Activated gamma-delta T cell treated with Interleukin-2 at 50 U/mL for 16 hours (primary cell): ENCODE measurements around the gene CAMTA2.
"Not testable (repeated sequence)": the region's sequence is repeated elsewhere in the genome, so short reads cannot be mapped to it uniquely, and the experiment has no call there.

Experiments used
- DNase-seq: peaks from one replicate; pipeline ENCODE4 v3.0.0-alpha.2; 2020

Gene CAMTA2, protein sequence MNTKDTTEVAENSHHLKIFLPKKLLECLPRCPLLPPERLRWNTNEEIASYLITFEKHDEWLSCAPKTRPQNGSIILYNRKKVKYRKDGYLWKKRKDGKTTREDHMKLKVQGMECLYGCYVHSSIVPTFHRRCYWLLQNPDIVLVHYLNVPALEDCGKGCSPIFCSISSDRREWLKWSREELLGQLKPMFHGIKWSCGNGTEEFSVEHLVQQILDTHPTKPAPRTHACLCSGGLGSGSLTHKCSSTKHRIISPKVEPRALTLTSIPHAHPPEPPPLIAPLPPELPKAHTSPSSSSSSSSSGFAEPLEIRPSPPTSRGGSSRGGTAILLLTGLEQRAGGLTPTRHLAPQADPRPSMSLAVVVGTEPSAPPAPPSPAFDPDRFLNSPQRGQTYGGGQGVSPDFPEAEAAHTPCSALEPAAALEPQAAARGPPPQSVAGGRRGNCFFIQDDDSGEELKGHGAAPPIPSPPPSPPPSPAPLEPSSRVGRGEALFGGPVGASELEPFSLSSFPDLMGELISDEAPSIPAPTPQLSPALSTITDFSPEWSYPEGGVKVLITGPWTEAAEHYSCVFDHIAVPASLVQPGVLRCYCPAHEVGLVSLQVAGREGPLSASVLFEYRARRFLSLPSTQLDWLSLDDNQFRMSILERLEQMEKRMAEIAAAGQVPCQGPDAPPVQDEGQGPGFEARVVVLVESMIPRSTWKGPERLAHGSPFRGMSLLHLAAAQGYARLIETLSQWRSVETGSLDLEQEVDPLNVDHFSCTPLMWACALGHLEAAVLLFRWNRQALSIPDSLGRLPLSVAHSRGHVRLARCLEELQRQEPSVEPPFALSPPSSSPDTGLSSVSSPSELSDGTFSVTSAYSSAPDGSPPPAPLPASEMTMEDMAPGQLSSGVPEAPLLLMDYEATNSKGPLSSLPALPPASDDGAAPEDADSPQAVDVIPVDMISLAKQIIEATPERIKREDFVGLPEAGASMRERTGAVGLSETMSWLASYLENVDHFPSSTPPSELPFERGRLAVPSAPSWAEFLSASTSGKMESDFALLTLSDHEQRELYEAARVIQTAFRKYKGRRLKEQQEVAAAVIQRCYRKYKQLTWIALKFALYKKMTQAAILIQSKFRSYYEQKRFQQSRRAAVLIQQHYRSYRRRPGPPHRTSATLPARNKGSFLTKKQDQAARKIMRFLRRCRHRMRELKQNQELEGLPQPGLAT

DNA sequence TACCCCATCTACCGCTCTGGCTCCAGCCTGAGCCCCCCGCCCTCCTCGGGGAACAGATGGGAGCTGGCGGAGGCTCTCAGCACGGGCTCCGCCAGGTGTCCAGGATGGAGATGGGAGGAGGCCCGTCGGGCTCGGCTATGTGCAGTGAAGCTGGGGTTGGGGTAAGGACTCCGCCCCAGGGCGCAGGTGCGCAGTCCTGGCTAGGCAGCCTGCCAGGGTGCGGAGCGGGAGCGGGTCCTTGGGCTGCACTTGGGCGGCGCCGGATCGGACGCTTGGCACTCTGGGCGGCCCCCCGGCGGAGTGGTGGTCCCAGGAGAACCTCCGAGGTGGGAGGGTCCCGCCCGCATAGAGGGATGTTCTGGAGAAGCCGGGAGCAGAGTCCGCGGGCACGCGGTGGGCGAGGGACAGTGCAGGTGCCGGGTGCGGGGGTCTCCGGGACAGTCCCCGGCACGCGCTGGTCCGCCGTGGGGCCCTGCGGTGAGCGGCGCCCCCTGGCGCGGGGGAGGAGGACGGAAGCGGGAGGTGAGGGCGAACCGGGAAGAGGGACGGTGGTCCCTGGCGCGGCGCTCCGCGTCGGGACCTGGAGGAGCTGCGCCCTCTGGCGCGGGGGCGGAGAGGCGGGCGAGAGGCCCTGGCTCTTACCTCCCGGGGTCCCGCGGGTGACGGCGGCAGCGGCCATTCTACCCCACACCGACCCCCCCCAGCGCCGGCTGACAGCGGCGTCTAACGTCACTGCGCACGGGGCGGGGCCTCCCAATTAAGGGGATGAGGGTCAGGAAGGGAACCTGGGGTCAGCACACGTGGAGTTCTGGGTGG lies at the start of gene CAMTA2:
TSS of gene CAMTA2 (minus strand) at position 725 of the 816 bp plus-strand sequence. CDS start 1,453 bp downstream, outside the sequence.
- DNase-seq: peak; percentile 87

DNA sequence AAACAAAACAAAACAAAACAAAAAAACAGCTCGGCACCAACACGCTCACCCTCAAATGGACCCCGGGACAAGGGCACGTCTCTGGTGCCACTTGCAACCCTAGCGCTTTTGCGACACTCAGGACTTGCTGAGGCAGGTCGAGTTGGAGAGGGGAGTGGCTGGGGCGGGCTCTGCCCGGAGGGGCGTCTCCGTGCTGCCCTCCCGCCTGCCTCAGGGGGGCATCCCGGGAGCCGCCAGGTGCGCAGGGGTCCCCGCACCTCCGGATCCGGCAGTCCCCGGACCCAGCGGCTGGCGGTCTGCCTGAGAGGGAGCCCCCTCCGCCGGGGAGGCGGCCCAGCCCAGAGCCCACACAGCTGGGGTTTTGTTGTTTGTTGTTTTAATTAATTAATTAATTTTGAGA lies 47.8 kb upstream of the CAMTA2 start, which contains the start of gene SLC52A1:
TSS of gene SLC52A1 (minus strand) at position 112 of the 400 bp plus-strand sequence. CDS start 820 bp downstream, outside the sequence.
- no peak for DNase-seq

DNA sequence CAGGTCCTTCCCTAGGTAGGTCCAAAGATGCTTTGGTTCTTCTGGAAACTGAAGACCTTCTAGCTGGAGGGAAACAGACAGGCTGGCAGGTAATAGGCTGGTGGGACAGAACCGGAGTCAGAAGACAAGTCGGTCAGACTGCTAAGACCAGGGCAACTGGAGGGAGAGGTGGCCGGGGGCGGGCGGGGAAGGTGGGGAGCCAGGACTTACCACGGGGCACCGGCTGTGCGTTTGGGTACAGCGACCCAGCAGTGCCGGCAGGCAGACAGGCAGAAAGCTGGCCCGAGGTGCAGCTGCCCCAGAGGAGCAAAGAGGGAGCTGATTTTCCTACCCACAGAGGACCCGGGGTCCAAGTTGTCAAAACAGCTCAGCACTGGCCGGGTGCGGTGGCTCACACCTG lies 47.2 kb upstream of the CAMTA2 start:
- DNase-seq: no peak

DNA sequence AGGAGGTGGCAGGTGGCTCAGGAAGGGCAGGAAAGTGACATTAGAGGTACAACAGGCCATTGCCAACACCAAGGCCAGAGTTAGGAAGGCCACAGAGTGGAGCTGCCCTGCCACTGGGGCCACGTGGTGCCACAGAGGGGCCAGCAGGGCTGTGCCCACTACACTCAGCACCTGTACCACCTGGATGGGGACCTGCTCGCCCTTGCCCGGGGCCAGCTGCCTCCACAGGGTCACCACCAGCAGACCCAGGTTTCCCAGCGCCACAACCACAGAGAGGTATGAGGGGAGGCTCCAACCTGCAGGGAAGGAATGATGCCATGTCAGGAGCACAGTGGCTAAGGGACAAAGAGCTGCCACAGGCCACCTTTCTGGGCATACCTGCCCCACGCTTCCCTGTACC lies 46.6 kb upstream of the CAMTA2 start:
- DNase-seq: no peak

DNA sequence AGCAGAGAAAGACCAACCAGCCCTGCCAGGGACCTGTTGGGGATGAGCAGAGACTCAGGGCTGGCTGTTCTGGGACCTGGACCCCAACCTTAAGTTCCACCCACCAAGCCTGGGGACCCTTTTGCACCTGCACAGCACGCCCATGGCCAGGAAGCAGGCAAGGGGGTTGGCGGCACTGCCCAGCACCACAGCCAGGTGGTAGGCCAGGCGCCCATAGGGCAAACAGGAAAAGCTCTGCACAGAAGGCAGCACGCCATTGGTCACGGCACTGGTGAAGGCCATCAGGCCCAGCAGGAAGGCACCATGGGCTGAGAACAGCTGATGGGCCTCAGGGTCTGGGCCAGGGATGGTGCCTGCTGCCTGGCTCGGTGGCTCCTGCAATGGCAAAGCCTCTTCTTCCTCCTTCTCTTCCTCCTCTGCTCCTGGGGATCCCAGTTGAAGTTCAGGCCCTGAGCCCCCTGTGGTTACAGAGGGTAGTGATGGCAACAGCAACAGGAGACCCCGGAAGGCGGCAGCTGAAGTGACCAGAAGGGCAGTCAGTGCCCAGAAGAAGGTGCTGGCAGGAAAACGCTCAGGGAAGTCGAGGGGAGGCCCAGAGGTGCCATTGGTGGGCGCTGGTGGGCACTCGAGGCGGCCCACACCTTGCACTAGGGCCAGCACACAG lies 46.0 kb upstream of the CAMTA2 start:
- DNase-seq: no peak

DNA sequence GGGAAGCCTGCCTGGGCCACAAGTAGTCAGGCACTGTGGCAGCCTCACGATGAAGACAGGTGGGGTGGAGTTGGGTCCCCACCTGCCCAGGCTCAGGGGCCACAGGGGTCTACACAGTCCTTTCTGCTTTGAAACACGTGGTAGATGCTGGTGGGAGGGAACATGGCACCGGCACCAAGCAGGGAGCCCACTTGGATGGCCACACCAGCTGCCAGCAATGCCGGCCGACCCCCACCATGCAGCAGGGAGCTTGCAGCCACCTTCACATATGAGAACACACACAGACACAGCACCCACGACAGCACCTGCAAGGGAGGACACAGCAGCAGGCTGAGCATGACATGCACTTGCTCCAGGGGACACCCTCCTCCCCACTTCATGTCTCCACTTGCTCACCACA lies 45.4 kb upstream of the CAMTA2 start:
- no peak for DNase-seq

DNA sequence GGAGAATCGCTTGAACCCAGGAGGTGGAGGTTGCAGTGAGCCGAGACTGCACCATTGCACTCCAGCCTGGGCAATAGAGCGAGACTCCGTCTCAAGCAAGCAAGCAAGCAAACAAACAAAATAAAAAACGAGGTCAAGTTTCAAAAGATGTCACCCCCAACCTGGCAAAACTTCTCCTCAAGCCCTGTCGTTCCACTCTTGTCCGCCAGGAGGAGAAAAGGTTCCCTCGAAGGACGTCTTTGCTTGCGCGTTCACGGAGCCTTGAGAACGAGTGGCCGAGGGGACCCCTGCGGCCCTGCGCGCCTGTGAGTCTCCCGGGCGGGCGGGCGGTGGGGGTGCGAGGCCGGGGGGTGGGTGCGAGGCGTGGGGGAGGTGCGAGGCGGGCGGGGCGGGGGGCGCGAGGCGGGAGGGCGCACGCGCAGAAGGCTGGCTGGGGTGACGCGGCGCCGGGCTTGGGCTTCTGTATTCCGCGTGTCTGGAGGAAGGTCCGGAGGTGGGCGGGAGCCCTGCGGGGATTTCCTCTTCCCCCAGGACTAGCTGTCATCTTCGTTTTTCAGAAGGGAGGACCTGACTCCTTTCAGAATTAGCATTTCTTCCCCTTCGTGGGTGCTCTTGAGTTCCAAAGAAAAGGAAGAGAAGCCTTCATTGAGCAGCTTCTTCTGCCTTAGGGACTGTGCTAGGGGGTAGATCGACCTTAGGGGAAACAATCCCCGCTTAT lies 44.0 kb upstream of the CAMTA2 start:
- DNase-seq: peak; percentile 85

DNA sequence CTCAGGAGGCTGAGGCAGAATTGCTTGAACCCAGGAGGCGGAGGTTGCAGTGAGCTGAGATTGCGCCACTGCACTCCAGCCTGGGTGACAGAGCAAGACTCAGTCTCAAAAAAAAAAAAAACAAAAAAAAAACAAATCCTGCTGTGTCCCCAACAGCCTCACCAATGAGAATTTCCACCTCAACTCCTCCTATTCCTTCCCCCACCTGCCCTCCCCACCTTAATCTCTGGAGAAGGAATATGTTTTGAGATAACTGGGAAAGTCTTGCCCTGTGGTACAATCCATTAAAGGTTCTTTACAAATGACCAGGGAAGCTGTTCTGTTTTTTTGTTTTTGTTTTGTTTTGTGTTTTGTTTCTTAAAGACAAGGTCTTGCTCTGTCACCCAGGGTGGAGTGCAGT lies 42.7 kb upstream of the CAMTA2 start:
- DNase-seq: not testable (repeated sequence)

DNA sequence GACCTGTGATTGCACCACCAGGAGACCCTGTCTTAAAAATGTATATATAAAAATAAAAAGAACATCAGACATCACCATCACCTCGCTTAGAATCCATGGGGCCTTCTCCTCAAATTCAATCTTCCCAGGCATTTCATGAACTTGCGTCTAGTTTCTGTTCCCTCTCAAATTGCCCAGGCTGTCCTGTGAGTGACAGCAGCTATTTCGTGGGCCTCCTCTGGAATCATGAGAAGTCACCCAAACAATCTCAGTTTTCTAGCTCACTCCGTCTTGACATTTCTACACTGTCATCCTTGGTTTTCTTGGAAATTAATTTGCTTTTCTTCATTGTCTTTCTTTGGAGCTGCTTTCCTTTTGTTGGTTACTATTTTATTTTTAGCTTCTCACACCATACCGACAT lies 40.4 kb upstream of the CAMTA2 start:
- no peak for DNase-seq

DNA sequence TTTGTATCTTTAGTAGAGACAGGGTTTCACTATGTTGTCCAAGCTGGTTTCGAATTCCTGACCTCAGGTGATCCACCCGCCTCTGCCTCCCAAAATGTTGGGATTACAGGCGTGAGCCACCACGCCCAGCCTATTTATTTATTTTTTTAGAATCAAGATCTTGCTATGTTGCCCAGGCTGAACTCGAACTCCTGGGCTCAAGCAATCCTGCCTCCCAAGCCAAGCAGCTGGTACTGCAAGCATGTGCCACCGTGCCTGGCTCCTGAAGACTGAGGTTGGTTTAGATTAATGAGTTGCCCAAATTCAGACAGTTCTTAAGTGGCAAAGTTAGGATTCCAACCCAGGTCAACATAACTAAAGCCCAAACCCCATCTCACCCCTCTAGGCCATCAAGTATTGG lies 39.8 kb upstream of the CAMTA2 start:
- DNase-seq: no peak

DNA sequence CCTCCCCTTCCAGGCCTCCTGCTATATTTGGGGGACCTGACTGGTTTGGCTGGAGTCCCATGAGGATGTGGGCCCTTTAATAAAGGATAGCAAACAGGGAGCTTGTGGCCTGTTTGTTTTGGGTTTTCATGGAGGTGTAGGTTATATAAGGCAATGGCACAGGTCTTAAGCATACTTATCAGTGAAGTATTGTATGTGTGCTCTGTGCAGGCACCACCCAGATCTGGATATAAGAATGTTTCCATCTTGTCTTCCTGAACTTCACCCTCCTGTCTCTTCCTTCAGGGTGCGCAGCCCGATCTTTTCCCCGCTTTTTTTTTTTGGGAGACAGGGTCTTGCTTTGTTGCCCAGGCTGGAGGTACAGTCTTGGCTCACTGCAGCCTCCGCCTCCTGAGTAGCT lies 37.1 kb upstream of the CAMTA2 start:
- DNase-seq: no peak

DNA sequence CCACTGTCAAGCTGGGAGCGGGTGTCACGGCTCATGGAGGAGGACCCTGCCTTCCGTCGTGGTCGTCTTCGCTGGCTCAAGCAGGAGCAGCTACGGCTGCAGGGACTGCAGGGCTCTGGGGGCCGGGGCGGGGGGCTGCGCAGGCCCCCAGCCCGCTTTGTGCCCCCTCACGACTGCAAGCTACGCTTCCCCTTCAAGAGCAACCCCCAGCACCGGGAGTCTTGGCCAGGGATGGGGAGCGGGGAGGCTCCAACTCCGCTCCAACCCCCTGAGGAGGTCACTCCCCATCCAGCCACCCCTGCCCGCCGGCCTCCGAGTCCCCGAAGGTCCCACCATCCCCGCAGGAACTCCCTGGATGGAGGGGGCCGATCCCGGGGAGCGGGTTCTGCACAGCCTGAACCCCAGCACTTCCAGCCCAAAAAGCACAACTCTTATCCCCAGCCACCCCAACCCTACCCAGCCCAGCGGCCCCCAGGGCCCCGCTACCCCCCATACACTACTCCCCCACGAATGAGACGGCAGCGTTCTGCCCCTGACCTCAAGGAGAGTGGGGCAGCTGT lies 36.2 kb upstream of the CAMTA2 start:
- DNase-seq: no peak

DNA sequence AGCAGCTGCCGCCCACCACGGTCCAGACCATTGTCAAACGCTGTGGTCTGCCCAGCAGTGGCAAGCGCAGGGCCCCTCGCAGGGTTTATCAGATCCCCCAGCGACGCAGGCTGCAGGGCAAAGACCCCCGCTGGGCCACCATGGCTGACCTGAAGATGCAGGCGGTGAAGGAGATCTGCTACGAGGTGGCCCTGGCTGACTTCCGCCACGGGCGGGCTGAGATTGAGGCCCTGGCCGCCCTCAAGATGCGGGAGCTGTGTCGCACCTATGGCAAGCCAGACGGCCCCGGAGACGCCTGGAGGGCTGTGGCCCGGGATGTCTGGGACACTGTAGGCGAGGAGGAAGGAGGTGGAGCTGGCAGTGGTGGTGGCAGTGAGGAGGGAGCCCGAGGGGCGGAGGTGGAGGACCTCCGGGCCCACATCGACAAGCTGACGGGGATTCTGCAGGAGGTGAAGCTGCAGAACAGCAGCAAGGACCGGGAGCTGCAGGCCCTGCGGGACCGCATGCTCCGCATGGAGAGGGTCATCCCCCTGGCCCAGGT lies 34.8 kb upstream of the CAMTA2 start:
- DNase-seq: no peak

DNA sequence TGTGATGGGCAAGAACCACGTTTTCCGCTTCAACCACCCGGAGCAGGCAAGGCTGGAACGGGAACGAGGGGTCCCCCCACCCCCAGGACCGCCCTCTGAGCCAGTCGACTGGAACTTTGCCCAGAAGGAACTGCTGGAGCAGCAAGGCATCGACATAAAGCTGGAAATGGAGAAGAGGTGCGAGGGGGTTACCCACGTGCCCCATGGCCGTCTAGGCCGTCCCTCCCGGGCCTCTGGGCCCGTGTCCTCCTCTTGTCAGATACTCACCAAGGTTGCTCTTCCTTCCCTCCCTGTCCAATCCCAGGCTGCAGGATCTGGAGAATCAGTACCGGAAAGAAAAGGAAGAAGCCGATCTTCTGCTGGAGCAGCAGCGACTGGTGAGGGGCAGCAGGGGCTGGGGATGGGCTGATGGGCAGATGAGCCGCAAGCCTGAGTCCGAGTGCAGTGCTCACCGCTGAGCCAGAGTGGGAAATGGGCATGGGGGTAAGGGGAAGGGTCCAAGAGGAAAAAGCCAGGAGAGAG lies 33.1 kb upstream of the CAMTA2 start:
- DNase-seq: no peak

DNA sequence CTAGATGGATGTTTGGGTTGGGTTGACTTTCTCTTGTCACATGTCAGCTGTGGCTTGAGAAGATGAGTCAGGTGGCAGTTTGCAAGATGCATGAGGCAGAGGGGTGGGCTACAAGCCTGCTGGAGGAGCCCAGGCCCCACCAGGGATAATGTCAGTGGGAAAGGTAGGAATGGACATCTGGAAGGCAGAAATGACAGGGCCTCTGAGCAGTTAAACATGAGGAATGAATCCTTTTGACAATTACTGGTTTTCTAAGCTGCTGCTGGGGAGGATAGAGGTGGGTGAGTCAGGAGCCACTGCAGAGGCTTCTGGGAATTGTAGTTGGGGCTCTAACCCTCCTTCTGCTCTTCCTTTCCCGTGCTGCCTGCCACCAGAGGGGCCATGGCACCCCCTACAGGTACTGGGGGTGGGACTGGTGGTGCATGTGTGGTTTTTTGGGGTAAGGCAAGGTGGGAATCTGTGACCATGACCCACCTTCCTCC lies 32.0 kb upstream of the CAMTA2 start:
- DNase-seq: peak; percentile 49

DNA sequence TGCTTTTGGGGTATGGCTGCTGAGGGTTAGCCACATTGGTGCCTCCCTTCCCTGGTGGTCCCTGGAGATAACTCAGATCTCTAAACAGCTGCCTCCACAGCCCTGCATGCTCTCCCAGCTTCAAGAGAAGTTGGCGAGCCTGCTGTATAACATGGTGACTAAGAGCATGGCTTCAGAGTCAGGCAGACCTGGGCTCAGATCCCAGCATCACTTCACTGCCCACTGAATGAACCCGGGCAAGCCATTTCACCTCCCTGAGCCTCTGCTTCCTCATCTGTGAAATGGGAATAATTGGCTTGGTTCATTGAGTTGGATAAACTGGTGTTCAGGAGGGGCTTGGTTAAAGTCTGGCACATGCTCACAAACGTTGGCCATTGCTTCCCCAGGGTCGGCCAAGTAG lies 26.9 kb upstream of the CAMTA2 start:
- no peak for DNase-seq

DNA sequence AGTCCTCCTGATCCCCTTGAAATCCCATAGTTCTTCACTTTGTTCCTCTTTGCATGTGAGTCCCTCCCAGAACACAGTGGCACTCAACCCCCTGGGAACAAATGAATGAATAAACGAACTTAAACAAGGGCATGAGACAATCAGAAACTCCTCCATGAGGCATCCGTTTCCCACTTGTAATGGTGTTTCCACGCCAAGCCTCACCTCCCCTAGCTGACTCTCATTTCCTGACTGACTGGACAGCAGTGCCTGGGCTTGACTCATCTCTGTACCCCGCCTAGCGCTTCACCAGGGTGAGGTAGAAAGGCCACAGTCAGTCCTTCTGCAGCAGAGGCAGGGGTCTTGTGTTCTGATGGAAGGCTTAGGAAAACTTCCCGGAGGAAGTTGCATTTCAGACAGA lies 24.5 kb upstream of the CAMTA2 start:
- DNase-seq: no peak

DNA sequence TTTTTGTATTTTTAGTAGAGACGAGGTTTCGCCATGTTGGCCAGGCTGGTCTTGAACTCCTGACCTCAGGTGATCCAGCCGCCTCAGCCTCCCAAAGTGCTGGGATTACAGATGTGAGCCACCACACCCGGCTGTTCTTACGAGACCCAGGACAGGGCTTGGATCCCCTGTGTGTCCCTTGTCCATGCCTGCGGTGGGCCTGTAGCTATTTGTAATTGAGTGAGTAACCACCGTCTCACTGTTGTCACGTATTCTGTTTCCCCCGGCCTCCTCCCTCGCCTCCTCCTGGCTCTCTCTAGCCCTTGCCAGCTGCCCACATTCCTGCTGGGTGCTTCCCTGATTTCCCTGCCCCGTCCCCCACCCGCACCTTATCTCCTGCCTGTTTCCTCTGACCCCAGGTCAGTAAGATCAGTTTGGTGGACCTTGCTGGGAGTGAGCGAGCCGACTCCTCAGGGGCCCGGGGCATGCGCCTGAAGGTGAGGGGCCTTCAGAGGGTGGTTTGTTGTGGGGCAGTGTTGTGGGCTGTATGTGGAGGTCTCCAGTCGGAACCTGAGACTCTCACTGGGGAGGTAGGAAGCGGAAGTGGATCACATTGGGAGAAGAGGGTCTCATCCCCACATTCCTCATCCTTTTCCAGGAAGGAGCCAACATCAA lies 15.9 kb upstream of the CAMTA2 start:
- DNase-seq: no peak

DNA sequence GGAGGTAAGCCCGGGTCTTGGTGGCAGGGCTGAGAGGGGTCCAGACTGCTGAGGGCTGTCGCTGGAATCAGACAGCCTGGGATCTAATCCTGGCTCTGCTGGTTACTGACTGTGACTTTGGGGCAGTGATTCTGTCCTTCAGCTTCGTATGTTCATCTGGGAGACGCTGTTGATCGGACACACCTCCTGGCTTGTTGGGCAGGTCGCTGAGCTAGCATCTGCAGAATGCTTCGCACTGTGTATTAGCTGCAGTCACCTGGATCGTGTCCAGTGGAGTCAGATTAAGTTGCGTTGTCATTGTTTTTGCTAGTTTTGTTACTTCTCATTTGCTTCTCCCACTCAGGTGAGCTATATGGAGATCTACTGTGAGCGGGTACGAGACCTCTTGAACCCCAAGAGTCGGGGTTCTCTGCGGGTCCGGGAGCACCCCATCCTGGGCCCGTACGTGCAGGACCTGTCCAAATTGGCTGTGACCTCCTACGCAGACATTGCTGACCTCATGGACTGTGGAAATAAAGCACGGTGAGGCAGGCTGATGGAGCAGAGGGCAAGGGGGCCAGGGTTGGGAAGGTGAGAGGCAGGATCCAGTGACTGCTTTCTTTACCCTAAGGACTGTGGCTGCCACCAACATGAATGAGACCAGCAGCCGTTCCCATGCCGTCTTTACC lies 14.8 kb upstream of the CAMTA2 start:
- no peak for DNase-seq
